Osteoblast (primary cell): ENCODE data around the gene C3orf85. TPM values are rescaled to one million over a fixed set of nuclear protein-coding genes. Genes with fewer than 3 reads are reported as not detected.

Source experiments
- DNase-seq: peaks from one replicate; pipeline ENCODE4 v3.0.0; 2011; ENCODE audit warnings: low spot score, mixed read lengths; ENCODE audit not compliant: insufficient read length; ENCODE audit errors: missing footprints
- H2AFZ ChIP-seq: 2 replicates; pipeline ENCODE4 v1.6.0; 2011; ENCODE audit warnings: mild to moderate bottlenecking, low read length
- H3K27ac ChIP-seq: 2 replicates; pipeline ENCODE4 v1.5.1; 2011; ENCODE audit warnings: mild to moderate bottlenecking, low read depth, low read length, moderate library complexity
- H3K27me3 ChIP-seq: 2 replicates; pipeline ENCODE4 v1.6.0; 2012; ENCODE audit warnings: mild to moderate bottlenecking, control low read depth, inconsistent platforms, low read length, moderate library complexity; ENCODE audit not compliant: insufficient read depth
- H3K36me3 ChIP-seq: 2 replicates; pipeline ENCODE4 v1.5.1; 2011; ENCODE audit warnings: mild to moderate bottlenecking, low read length, control low read depth, moderate library complexity; ENCODE audit not compliant: insufficient read depth
- H3K4me1 ChIP-seq: 2 replicates; pipeline ENCODE4 v1.5.1; 2011; ENCODE audit warnings: mild to moderate bottlenecking, low read length, control low read depth, moderate library complexity; ENCODE audit not compliant: insufficient read depth
- H3K4me2 ChIP-seq: 2 replicates; pipeline ENCODE4 v1.6.0; 2011; ENCODE audit warnings: mild to moderate bottlenecking, low read length; ENCODE audit not compliant: insufficient read depth
- H3K4me3 ChIP-seq: fragments of 200-600 bp; sonication (generic); 3 replicates; pipeline ENCODE4 v1.5.1; 2012; ENCODE audit warnings: mild to moderate bottlenecking, low read length, inconsistent platforms; ENCODE audit not compliant: insufficient read depth
- H3K79me2 ChIP-seq: 2 replicates; pipeline ENCODE4 v1.6.0; 2012; ENCODE audit warnings: mild to moderate bottlenecking, low read length, control low read depth, inconsistent platforms; ENCODE audit not compliant: insufficient read depth
- H3K9me3 ChIP-seq: 2 replicates; pipeline ENCODE4 v1.5.1; 2011; ENCODE audit warnings: low read depth, low read length, control low read depth
- H4K20me1 ChIP-seq: 2 replicates; pipeline ENCODE4 v1.6.0; 2012; ENCODE audit warnings: mild to moderate bottlenecking, low read length, control low read depth; ENCODE audit not compliant: insufficient read depth
- CTCF ChIP-seq: IDR thresholded peaks from 2 replicates; pipeline ENCODE4 v1.5.1; 2011; ENCODE audit warnings: mild to moderate bottlenecking, low read depth, low read length, moderate library complexity; ENCODE audit errors: extremely low read depth
- total RNA-seq: library from RNA; depleted of rRNA; stranded (reverse); fragments of >200 nt; gene quantifications from 2 replicates; pipeline ENCODE4 v1.2.3, GENCODE V29; 2012

The C3orf85 gene
- total RNA-seq, 1 donor: not detected

GRCh38 chr3:109114746-109115145 lies 21.8 kb upstream of the C3orf85 start:
- H3K36me3 ChIP-seq: no peaks in the 10 kb centered on the region
- TF ChIP-seq CTCF: no peak
- no peaks in the 10 kb centered on the region for H3K79me2 ChIP-seq
- no peaks in the 10 kb centered on the region for H3K9me3 ChIP-seq
- no peak overlapping the region for H2AFZ ChIP-seq
- no peak overlapping the region for H3K4me3 ChIP-seq
- no peak overlapping the region for H3K27ac ChIP-seq
- H4K20me1 ChIP-seq: no peaks in the 10 kb centered on the region
- H3K4me1 ChIP-seq: no peaks in the 10 kb centered on the region
- no peaks in the 10 kb centered on the region for H3K27me3 ChIP-seq
- H3K4me2 ChIP-seq: no peak overlapping the region
- no peak for DNase-seq

- H2AFZ ChIP-seq: no peak overlapping the region
- H3K9me3 ChIP-seq: no peaks in the 10 kb centered on the region
- TF ChIP-seq CTCF: no peak
- no peaks in the 10 kb centered on the region for H3K36me3 ChIP-seq
- no peak overlapping the region for H3K27ac ChIP-seq
- DNase-seq: no peak
- H3K4me3 ChIP-seq: no peak overlapping the region
- no peaks in the 10 kb centered on the region for H3K27me3 ChIP-seq
- H3K4me2 ChIP-seq: no peak overlapping the region
- no peaks in the 10 kb centered on the region for H4K20me1 ChIP-seq
- H3K79me2 ChIP-seq: no peaks in the 10 kb centered on the region
- no peaks in the 10 kb centered on the region for H3K4me1 ChIP-seq
These were observed 21.1 kb upstream of the C3orf85 start for GRCh38 chr3:109115451-109115850.

- DNase-seq: no peak
- Histone ChIP-seq H3K27ac (no peak overlapping the region), H3K4me3 (no peak overlapping the region), H3K27me3 (no peaks in the 10 kb centered on the region), H3K79me2 (no peaks in the 10 kb centered on the region), H3K36me3 (no peaks in the 10 kb centered on the region), H2AFZ (no peak overlapping the region), H3K4me2 (no peak overlapping the region), H4K20me1 (no peaks in the 10 kb centered on the region), H3K4me1 (no peaks in the 10 kb centered on the region), H3K9me3 (no peaks in the 10 kb centered on the region)
- no peak for TF ChIP-seq CTCF
These were observed 20.5 kb upstream of the C3orf85 start for GRCh38 chr3:109116031-109116430.

GRCh38 chr3:109117939-109118338 lies 18.6 kb upstream of the C3orf85 start, which contains the start of gene MORC1:
TSS of gene MORC1 (minus strand) at chr3:109118134. CDS start at chr3:109118059, 75 bp downstream.
- Histone ChIP-seq H4K20me1 (no peaks in the 10 kb centered on the region), H3K4me3 (no peak within 1 kb of the TSS), H3K27ac (no peak within 1 kb of the TSS), H3K27me3 (no peaks in the 10 kb centered on the region), H3K4me2 (no peak within 1 kb of the TSS), H3K4me1 (no peaks in the 10 kb centered on the region), H3K79me2 (no peaks in the 10 kb centered on the region), H2AFZ (no peak within 1 kb of the TSS), H3K36me3 (no peaks in the 10 kb centered on the region), H3K9me3 (no peaks in the 10 kb centered on the region)
- no peak for DNase-seq
- TF ChIP-seq CTCF: no peak
